HFF-Myc (cell line): Measurements from ENCODE around the gene GNAO1.

Experiments
- DNase-seq: peaks from one replicate; pipeline ENCODE4 v3.0.0-alpha.2; 2011; ENCODE audit warnings: low read depth; ENCODE audit errors: extremely low read depth
- H3K4me3 ChIP-seq: replicated peaks from 2 replicates; pipeline ENCODE4 v1.5.1; 2011; ENCODE audit warnings: low read depth, mild to moderate bottlenecking, control low read depth, low read length
- CTCF ChIP-seq: IDR thresholded peaks from 2 replicates; pipeline ENCODE4 v1.5.1; 2012; ENCODE audit warnings: mild to moderate bottlenecking, low read depth, low read length, control low read depth; ENCODE audit errors: missing control alignments

The GNAO1 gene

GRCh38 chr16:56222474-56222997 lies 31.2 kb downstream of the GNAO1 start:
- no peak overlapping the region for H3K4me3 ChIP-seq
- no peak for TF ChIP-seq CTCF
- no peak for DNase-seq

DNA sequence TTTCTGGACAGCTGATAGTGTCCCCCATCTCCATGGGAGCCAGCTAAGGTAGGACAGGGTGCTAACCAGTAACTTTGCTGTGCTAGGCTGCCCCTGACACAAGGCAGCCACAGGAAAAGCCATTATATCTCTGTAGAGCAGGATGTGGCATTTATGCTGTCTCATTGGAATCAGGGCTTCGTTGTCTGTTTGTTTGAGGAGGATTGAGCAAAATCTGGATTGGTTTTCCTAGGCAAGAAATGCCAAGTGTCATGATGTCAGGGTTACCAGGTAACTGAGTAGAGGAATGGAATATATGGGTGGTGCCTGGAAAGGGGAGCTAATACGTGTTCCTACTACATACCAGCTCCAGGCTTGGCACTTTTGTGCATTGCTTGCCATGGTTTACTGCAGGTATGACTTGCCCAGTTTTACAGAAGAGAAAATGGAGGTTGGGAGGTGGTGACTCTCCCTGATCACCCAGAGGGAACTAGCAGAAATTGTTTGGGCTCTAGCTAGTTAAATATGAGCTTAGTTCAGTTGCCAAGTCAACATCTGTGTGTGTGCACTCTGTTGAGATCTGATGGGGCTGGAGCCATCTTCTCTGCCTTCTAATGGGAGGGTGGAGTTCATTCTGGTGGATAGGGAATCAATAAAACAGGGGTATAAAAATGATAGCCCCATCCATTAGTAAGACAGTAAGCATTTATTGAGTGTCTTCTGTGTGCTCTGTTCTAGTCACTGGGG lies 33.9 kb downstream of the GNAO1 start:
- no peak for DNase-seq
- no peak overlapping the region for H3K4me3 ChIP-seq
- no peak for TF ChIP-seq CTCF

DNA sequence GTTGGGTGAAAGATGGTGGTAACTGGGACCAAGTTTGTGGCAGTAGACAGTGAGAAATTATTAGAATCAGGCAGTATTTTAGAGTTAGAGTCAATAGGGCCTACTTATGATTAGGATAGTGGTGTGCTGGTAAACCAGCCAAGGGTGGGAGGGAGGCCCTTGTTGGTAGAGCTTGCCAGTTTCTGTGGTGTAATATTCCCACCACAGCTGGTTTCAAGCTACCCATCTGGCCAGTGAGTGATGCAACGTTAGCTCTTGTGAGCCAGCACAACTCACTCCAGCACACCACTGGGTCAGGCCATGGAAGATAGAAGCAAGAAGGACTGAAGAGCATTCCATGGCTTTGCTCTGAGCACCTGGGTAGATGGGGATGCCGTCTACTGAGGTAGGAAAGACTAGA lies 34.9 kb downstream of the GNAO1 start:
- DNase-seq, result no peak
- no peak for TF ChIP-seq CTCF
- no peak overlapping the region for H3K4me3 ChIP-seq

DNA sequence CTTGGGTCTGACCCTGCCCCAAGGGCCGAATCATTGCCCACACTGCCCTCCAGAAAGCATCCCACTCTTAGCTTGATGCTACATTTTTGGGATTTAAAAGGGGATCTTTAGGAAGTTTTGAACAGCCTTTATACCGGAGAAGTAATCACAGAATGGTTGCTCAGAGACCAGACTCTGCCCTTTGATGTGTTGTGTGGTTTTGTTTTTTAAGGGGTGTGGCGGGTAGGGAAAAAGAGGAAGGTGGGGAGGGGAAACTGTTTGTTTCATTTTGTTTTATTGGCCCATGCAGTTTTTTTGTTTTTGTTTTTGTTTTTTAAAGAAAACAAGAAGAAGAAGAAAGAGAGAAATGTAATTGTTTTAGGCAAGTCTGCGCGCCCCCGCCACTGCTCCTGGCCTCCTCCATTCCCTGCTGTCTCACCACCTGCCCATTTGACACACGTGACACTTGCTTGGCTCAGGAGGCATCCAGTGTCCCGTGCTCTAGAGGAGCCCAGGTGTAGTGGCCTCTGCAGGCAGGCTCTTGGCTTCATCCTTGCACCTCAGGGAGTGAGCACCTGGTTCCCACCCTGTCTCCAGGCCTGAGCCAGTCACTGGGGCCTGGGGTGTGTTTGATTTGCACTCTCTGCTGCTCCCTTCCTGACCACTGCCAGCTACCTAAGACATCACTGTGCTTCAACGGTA lies 35.7 kb downstream of the GNAO1 start:
- no peak for DNase-seq
- TF ChIP-seq CTCF, result no peak
- no peak overlapping the region for H3K4me3 ChIP-seq

GRCh38 chr16:56227936-56228335 lies 36.6 kb downstream of the GNAO1 start:
- DNase-seq, result no peak
- H3K4me3 ChIP-seq, result no peak overlapping the region
- TF ChIP-seq CTCF, result no peak

DNA sequence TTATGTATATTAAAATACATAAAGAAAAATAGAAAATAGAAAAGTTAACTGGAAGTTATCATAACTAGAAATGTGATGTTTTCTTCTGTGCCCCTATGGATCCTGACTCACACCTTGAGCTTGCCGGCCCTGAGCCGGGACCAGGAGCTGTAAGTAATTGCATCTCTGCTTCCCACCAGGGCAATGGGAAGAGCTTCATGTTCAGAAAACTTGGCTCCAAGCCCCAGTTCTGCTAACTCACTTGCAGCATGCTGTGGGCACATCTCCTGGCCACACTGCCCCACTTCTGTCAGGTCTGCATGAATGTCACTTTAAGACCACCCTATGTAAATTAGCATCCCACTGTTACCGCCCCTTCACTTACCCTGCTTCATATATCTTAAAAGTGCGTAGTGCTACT lies 37.2 kb downstream of the GNAO1 start:
- no peak overlapping the region for H3K4me3 ChIP-seq
- DNase-seq, result no peak
- TF ChIP-seq CTCF, result no peak
